B cell (primary cell): Measurements from ENCODE around the gene FERD3L. TPM values are rescaled to one million over a fixed set of nuclear protein-coding genes. Genes with fewer than 3 reads are reported as not detected.

Experiments
- ATAC-seq: fragments of 200-7000 bp; cut with Tn5 transposase; one replicate; pipeline ENCODE4 v1.10.0; 2021; ENCODE audit warnings: low read depth, mild to moderate bottlenecking, moderate number of reproducible peaks, moderate library complexity
- CTCF ChIA-PET: fragments of 350-600 bp; sonication (Branson Sonifier 250); formaldehyde crosslinking; loops from one replicate; lab custom pipeline; 2021; ENCODE audit warnings: antibody characterized with exemption, inconsistent platforms; lab: Charles Lee
- POLR2A ChIA-PET: fragments of 350-600 bp; sonication (Branson Sonifier 250); formaldehyde crosslinking; loops from one replicate; lab custom pipeline; 2021; ENCODE audit warnings: antibody characterized with exemption; lab: Charles Lee
- DNase-seq: peaks from one replicate; pipeline ENCODE4 v3.0.0; 2013
- H2AFZ ChIP-seq: 2 replicates; pipeline ENCODE4 v1.6.1; 2012; ENCODE audit warnings: mild to moderate bottlenecking, low read depth, low read length; ENCODE audit not compliant: insufficient read depth, poor library complexity, severe bottlenecking
- H3K27ac ChIP-seq, 2 donors: 1 replicate in 1 of 2; 2 replicates in 1 of 2; pipeline ENCODE4 v1.5.1; 2012 to 2013; ENCODE audit warnings: low read length in 2 of 2, mild to moderate bottlenecking in 2 of 2, moderate library complexity in 1 of 2
- H3K27me3 ChIP-seq, 4 experiments: fragments of 200-600 bp in 1 of 4; sonication (generic) in 1 of 4; replicated peaks in 1 of 4; 1 replicate in 2 of 4; 2 replicates in 2 of 4; pipeline versions ENCODE4 v1.6.1 to v1.7.0; 2013 to 2016; ENCODE audit warnings: low read length in 3 of 4, mild to moderate bottlenecking in 2 of 4, mixed read lengths in 1 of 4, moderate library complexity in 1 of 4; ENCODE audit not compliant: insufficient read depth in 4 of 4, control insufficient read depth in 3 of 4; ENCODE audit errors: control extremely low read depth in 1 of 4
- H3K36me3 ChIP-seq, 2 experiments: replicated peaks in 1 of 2; 1 replicate in 1 of 2; 2 replicates in 1 of 2; pipeline versions ENCODE4 v1.6.1 to v1.7.1; 2013; ENCODE audit warnings: low read length in 1 of 2; ENCODE audit not compliant: insufficient read depth in 2 of 2, control insufficient read depth in 1 of 2; ENCODE audit errors: control extremely low read depth in 1 of 2, extremely low read depth in 1 of 2
- H3K4me1 ChIP-seq, 2 donors: fragments of 200-600 bp in 1 of 2; sonication (generic) in 1 of 2; 1 replicate in 1 of 2; 2 replicates in 1 of 2; pipeline versions ENCODE4 v1.5.1 to v1.6.1; 2013 to 2017; ENCODE audit warnings: low read length in 2 of 2; ENCODE audit not compliant: control insufficient read depth in 2 of 2, insufficient read depth in 2 of 2
- H3K4me2 ChIP-seq: replicated peaks from 2 replicates; pipeline ENCODE3; 2012; ENCODE audit warnings: mild to moderate bottlenecking, low read depth, low read length; ENCODE audit not compliant: poor library complexity, severe bottlenecking
- H3K4me3 ChIP-seq, 5 experiments: fragments of 200-600 bp in 1 of 5; sonication (generic) in 1 of 5; 1 replicate in 3 of 5; 2 replicates in 2 of 5; pipeline versions ENCODE4 v1.5.1 to v1.7.0; 2011 to 2016; ENCODE audit warnings: low read length in 4 of 5, mild to moderate bottlenecking in 4 of 5, low read depth in 2 of 5, control low read depth in 1 of 5, moderate library complexity in 1 of 5; ENCODE audit not compliant: insufficient read depth in 1 of 5; ENCODE audit errors: control extremely low read depth in 1 of 5, extremely low read depth in 1 of 5
- H3K79me2 ChIP-seq: fragments of 200-600 bp; sonication (generic); one replicate; pipeline ENCODE4 v1.6.0; 2016; ENCODE audit warnings: low read length; ENCODE audit not compliant: control insufficient read depth, insufficient read depth
- H3K9ac ChIP-seq: fragments of 200-600 bp; sonication (generic); 2 replicates; pipeline ENCODE4 v1.6.1; 2017; ENCODE audit warnings: mild to moderate bottlenecking, low read length, moderate library complexity
- H3K9me3 ChIP-seq, 3 donors: one replicate each; pipeline versions ENCODE4 v1.6.1 to v1.7.1; 2013; ENCODE audit warnings: low read length in 2 of 3; ENCODE audit not compliant: control insufficient read depth in 2 of 3, insufficient read depth in 1 of 3; ENCODE audit errors: control extremely low read depth in 1 of 3
- H4K20me1 ChIP-seq: 2 replicates; pipeline ENCODE4 v1.6.0; 2012; ENCODE audit warnings: mild to moderate bottlenecking, low read length; ENCODE audit not compliant: insufficient read depth, control insufficient read depth, poor library complexity, severe bottlenecking
- H3K27ac Mint-ChIP-seq: one replicate; pipeline ENCODE4 v1.8.0; 2021; ENCODE audit warnings: mixed read lengths
- H3K27me3 Mint-ChIP-seq: one replicate; pipeline ENCODE4 v1.8.0; 2021; ENCODE audit warnings: mixed read lengths
- H3K4me1 Mint-ChIP-seq: one replicate; pipeline ENCODE4 v1.8.0; 2021; ENCODE audit warnings: mixed read lengths
- H3K4me3 Mint-ChIP-seq: one replicate; pipeline ENCODE4 v1.8.0; 2021; ENCODE audit warnings: mixed read lengths
- H3K9me3 Mint-ChIP-seq: one replicate; pipeline ENCODE4 v1.8.0; 2022; ENCODE audit warnings: mixed read lengths; ENCODE audit not compliant: insufficient read depth
- CTCF ChIP-seq: fragments of 200-600 bp; IDR thresholded peaks from one replicate; pipeline ENCODE4 v1.8.0; 2022; ENCODE audit warnings: antibody characterized with exemption, mild to moderate bottlenecking
- EZH2 ChIP-seq: IDR thresholded peaks from 2 replicates; pipeline ENCODE4 v1.6.1; 2012; ENCODE audit warnings: borderline replicate concordance, low read depth, mild to moderate bottlenecking, moderate library complexity, low read length; ENCODE audit not compliant: insufficient read depth, poor library complexity, severe bottlenecking
- WGBS: methylation state at CpG from one replicate; pipeline ENCODE4 v1.1.5; 2013; ENCODE audit warnings: missing lambda C conversion rate; ENCODE audit not compliant: insufficient coverage; 5-methylcytosine and 5-hydroxymethylcytosine counted together
- intact Hi-C: fragments of 100-400 bp; cut with micrococcal nuclease; formaldehyde crosslinking; loops from one replicate; pipeline ENCODE4 v1.10.0; 2022
- polyA plus RNA-seq: library from polyadenylated mRNA; depleted of rRNA; stranded (reverse); fragments of >200 nt; gene quantifications from 2 replicates; pipeline ENCODE4 v1.2.3, GENCODE V29; 2012
- total RNA-seq, 2 donors: library from RNA; stranded (reverse); fragments of 120-200 nt in 1 of 2; gene quantifications; 1 replicate in 1 of 2; 2 replicates in 1 of 2; pipeline versions ENCODE4 v1.2.3 to v1.2.4, GENCODE V29; 2013 to 2022

FERD3L gene
- total and polyA plus RNA-seq, 2 donors (not counting 1 experiment from before 2014, with no cell fraction given) = not detected

GRCh38 chr7:19116121-19117090 lies 28.8 kb downstream of the FERD3L start:
- DNase-seq = peak; percentile 42
- Mint-ChIP-seq H3K9me3 (no peaks in the 10 kb centered on the region), H3K27ac (peak overlapping the region; percentile 10), H3K27me3 (peaks cover 61% of the 10 kb centered on the region), H3K4me1 (peaks cover 21% of the 10 kb centered on the region), H3K4me3 (peak overlapping the region; percentile 77)
- no peak overlapping the region for H3K27ac ChIP-seq
- ChIA-PET CTCF (no interaction called here), POLR2A (no interaction called here)
- H4K20me1 ChIP-seq = no peaks in the 10 kb centered on the region
- H3K79me2 ChIP-seq = no peaks in the 10 kb centered on the region
- peak overlapping the region; percentile 78 for H3K4me2 ChIP-seq
- peak overlapping the region in 4 of 5 experiments; percentile 10 to 55 (median 38) for H3K4me3 ChIP-seq
- intact Hi-C loops = no loop called here
- H3K9me3 ChIP-seq = peaks cover 0 to 13% (median 0%) of the 10 kb centered on the region in 3 donors
- peak overlapping the region; percentile 38 for H2AFZ ChIP-seq
- WGBS = 2% methylated on average over 64 of the region's 70 CpGs
- H3K9ac ChIP-seq = peak overlapping the region; percentile 53
- no peak for ATAC-seq
- H3K27me3 ChIP-seq = peaks cover 0 to 58% (median 54%) of the 10 kb centered on the region in 4 experiments
- no peaks in the 10 kb centered on the region for H3K36me3 ChIP-seq
- no peak for TF ChIP-seq EZH2
- no peak for TF ChIP-seq CTCF
- H3K4me1 ChIP-seq = peaks cover 29 to 41% of the 10 kb centered on the region in 2 donors

- ATAC-seq = no peak
- Histone ChIP-seq H4K20me1 (no peaks in the 10 kb centered on the region), H3K9me3 (peaks cover 0 to 16% (median 0%) of the 10 kb centered on the region in 3 donors), H3K36me3 (no peaks in the 10 kb centered on the region), H2AFZ (no peak overlapping the region), H3K4me1 (peaks cover 29 to 46% of the 10 kb centered on the region in 2 donors), H3K27ac (no peak overlapping the region), H3K27me3 (peaks cover 0 to 63% (median 61%) of the 10 kb centered on the region in 4 experiments), H3K9ac (no peak overlapping the region), H3K4me2 (no peak overlapping the region), H3K79me2 (no peaks in the 10 kb centered on the region), H3K4me3 (no peak overlapping the region)
- Mint-ChIP-seq H3K27me3 (peaks cover 66% of the 10 kb centered on the region), H3K27ac (no peak overlapping the region), H3K4me3 (no peak overlapping the region), H3K4me1 (peaks cover 22% of the 10 kb centered on the region), H3K9me3 (no peaks in the 10 kb centered on the region)
- TF ChIP-seq EZH2 (no peak), CTCF (no peak)
- DNase-seq = no peak
- ChIA-PET CTCF (no interaction called here), POLR2A (no interaction called here)
- intact Hi-C loops = no loop called here
- WGBS = no CpG with 5 or more reads among the region's 2 CpGs
Measured at GRCh38 chr7:19114551-19114855, 30.7 kb downstream of the FERD3L start.
